ENCODE results near the gene RTL5.
"Not testable (repeated sequence)": the region's sequence is repeated elsewhere in the genome, so short reads cannot be mapped to it uniquely, and the experiment has no call there.

RTL5 gene

GRCh38 chrX:72131317-72132294, at the start of gene RTL5:
Gene RTL5 (minus strand): TSS chrX:72131915.
- peak; percentile 47 to 57 for DNase-seq

GRCh38 chrX:72180539-72180938, 48.8 kb upstream of the RTL5 start:
- no peak for DNase-seq

- DNase-seq, result no peak
Observed at GRCh38 chrX:72176981-72177380, 45.3 kb upstream of the RTL5 start.

DNA sequence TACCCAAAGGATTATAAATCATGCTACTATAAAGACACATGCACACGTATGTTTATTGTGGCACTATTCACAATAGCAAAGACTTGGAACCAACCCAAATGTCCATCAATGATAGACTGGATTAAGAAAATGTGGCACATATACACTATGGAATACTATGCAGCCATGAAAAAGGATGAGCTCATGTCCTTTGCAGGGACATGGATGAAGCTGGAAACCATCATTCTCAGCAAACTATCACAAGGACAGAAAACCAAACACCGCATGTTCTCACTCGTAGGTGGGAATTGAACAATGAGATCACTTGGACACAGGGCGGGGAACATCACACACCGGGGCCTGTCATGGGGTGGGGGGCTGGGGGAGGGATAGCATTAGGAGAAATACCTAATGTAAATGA, 44.6 kb upstream of the RTL5 start:
- not testable (repeated sequence) for DNase-seq

- peak; percentile 12 to 14 for DNase-seq
Observed at GRCh38 chrX:72169008-72169728, 37.5 kb upstream of the RTL5 start.

DNA sequence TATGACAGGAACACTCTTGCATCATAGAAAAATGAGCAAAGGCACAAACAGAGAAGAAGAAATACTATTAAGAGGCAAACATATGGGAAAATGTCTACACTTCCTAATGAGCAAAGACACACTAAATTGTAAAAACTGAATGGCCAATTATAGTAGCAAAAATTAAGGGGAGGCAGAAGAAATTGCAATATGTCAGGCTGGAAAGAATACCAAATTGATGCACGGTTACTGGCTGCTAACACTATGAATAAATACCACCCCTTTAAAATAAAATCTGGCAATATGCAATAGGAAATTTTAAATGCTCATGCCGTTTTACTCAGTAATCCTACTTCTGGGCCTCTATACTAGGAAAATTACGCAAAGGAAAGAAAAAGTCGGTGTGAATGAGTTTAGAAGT, 33.8 kb upstream of the RTL5 start:
- DNase-seq, result no peak

GRCh38 chrX:72159769-72160168, 28.1 kb upstream of the RTL5 start:
- DNase-seq, result no peak

- no peak for DNase-seq
Observed at GRCh38 chrX:72158773-72159172, 27.1 kb upstream of the RTL5 start.

- no peak for DNase-seq
Observed at GRCh38 chrX:72146527-72146926, 14.8 kb upstream of the RTL5 start.

DNA sequence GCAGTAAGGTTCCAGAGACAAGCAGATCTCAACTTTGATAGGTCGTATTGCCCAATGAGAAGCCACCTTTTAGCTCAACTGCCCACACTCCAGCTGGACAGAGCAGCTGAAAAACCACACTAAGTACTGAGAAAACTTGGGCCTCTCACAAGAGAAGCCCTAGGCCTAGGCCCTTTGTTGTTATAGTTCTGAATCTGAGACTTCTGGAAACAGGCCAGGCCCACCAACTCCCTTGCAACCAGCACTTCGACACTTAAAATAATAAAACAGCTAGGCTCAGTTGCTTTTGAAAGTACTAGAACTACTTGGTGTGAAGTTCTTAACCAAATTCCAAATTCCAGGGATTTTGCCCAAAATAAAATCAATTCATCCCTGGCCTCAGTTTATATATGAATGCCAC, 13.5 kb upstream of the RTL5 start:
- no peak for DNase-seq

DNA sequence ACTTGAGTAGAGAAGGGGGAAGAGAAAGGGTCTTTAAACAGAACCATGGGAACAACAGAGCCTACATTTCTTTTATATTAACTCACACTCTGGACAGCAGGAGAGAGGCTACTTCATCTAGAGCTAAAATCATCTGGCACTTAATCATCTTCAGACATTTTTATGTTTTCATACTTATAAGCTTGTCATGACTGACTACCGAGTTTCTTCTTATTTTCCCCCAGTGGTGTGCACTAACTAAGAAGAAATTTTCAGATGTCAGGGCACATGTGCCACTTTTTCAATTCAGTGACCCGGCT, 11.8 kb upstream of the RTL5 start:
- DNase-seq, result no peak

- DNase-seq, result no peak
Observed at GRCh38 chrX:72142794-72143608, 11.3 kb upstream of the RTL5 start.

DNA sequence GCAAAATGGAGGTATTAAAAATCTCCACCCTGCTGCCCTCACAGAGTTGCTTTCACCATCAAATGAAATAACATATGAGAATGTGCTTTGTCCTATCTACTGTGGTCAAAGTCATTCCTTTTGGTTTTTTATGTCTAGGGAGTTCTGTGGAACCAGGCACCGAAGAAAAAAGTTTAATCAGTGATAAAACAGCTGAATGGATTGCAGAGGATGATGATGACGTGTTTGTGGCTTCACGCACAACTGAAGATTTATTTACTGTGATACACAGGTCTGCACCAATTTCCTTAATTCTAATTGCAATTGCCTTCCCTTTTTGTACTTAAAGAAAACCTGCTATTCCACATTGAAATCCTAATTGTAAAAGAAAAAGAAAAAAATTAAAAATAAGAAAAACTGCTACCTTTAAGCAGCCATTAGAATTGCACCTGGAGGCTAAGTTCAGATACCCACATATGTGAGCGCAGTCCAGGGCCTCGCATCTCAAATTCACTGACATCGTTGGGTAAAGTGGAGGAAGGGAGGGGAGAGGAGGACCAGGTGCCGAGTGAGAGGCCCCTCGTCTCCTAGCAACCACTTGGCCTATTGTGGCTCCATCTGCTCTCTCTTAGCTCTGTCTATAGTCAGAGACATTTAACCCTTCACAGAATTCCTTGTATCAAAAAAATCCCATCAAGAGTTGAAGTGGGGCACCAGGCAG, 10.5 kb upstream of the RTL5 start:
- DNase-seq, result no peak

GRCh38 chrX:72141372-72142004, 9.8 kb upstream of the RTL5 start:
- DNase-seq, result no peak

- DNase-seq, result no peak
Observed at GRCh38 chrX:72139538-72139937, 7.8 kb upstream of the RTL5 start.

- DNase-seq, result no peak
Observed at GRCh38 chrX:72137846-72138495, 6.3 kb upstream of the RTL5 start.

DNA sequence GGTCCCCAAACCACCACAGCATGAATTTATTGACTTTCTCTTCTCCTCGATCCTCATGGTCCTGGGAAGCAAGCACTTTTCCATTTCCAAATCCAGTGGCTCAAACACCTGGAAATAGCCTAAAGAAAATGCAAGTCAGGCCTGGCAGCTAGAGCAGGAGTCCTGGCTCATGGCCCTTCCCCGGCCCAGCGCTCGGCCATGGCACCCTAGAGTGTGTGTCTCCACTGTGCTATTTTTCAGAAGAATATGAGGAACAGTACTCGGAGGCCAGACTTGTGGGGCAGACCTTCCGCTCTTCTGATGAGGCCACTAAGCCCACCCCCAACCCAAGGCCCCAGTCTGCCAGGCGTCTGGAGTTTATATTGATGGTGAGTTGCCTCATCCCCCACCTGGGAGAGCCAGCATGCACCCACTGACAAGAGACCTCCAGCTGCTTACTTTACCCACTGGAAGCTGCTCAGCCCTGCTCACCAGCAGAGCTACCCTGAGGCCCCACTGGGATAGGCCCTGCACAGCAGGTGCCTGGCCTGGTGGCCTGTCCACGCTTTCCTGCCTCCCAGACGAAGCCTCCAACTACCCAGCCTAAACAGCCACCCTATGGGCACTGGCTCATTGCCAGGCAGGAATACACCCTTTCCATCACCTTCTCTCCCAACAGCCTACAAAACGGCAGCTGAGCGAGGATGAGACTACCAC, 2.3 kb upstream of the RTL5 start:
- DNase-seq, result no peak

- DNase-seq, result no peak
Observed at GRCh38 chrX:72132456-72132855, 741 bp upstream of the RTL5 start.

GRCh38 chrX:72130762-72131250, 909 bp downstream of the RTL5 start:
- DNase-seq, result no peak

- no peak for DNase-seq
Observed at GRCh38 chrX:72130156-72130761, 1.5 kb downstream of the RTL5 start.

Measured in activated CD4-positive, alpha-beta T cell treated with anti-CD3 and anti-CD28 coated beads, Interleukin-2, amount 50 U/mL, for 4 hours (primary cell).